ENCODE data around the gene NFIB.

GRCh38 chr9:14310311-14310710 is 3.6 kb downstream of the NFIB start:
- TF ChIP-seq, protein P1, sequence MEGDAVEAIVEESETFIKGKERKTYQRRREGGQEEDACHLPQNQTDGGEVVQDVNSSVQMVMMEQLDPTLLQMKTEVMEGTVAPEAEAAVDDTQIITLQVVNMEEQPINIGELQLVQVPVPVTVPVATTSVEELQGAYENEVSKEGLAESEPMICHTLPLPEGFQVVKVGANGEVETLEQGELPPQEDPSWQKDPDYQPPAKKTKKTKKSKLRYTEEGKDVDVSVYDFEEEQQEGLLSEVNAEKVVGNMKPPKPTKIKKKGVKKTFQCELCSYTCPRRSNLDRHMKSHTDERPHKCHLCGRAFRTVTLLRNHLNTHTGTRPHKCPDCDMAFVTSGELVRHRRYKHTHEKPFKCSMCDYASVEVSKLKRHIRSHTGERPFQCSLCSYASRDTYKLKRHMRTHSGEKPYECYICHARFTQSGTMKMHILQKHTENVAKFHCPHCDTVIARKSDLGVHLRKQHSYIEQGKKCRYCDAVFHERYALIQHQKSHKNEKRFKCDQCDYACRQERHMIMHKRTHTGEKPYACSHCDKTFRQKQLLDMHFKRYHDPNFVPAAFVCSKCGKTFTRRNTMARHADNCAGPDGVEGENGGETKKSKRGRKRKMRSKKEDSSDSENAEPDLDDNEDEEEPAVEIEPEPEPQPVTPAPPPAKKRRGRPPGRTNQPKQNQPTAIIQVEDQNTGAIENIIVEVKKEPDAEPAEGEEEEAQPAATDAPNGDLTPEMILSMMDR (conservative IDR thresholded peaks at IDR 0.05 in 1 of 2, IDR thresholded peaks at IDR 0.05 in 1 of 2; ENCODE audit: low read depth in 1 of 2, low read length in 2 of 2) = no peak
- TF ChIP-seq EZH2 (IDR thresholded peaks at IDR 0.05; ENCODE audit: low read length, missing control alignments) = no peak
